Activated T-helper 17 cell treated with anti-CD3 and anti-CD28 coated beads, Interleukin-2, amount 50 U/mL, for 72 hours (primary cell): ENCODE results near the gene LRMDA. TPM values are rescaled to one million over a fixed set of nuclear protein-coding genes. Genes with fewer than 3 reads are reported as not detected.

ENCODE experiments used
- ATAC-seq: fragments of 150-1000 bp; cut with Tn5 transposase; replicated peaks from 2 replicates; pipeline ENCODE4 v1.10.0; 2021; ENCODE audit warnings: mild to moderate bottlenecking, moderate library complexity
- H3K27ac Mint-ChIP-seq: one replicate; pipeline ENCODE4 v1.8.0; 2022; ENCODE audit warnings: mixed read lengths
- H3K27me3 Mint-ChIP-seq: one replicate; pipeline ENCODE4 v1.8.0; 2022; ENCODE audit warnings: mixed read lengths
- H3K36me3 Mint-ChIP-seq: one replicate; pipeline ENCODE4 v1.8.0; 2022; ENCODE audit warnings: low read depth, mild to moderate bottlenecking, mixed read lengths
- H3K4me1 Mint-ChIP-seq: one replicate; pipeline ENCODE4 v1.8.0; 2022; ENCODE audit warnings: mixed read lengths
- H3K4me3 Mint-ChIP-seq: one replicate; pipeline ENCODE4 v1.8.0; 2022; ENCODE audit warnings: mild to moderate bottlenecking, mixed read lengths
- H3K9me3 Mint-ChIP-seq: one replicate; pipeline ENCODE4 v1.8.0; 2022; ENCODE audit warnings: mixed read lengths
- total RNA-seq, 2 donors: library from RNA; stranded (reverse); gene quantifications; one replicate each; pipeline ENCODE4 v1.2.3, GENCODE V29; 2022

LRMDA gene
- total RNA-seq, 2 donors from 2014 or later = not detected

DNA sequence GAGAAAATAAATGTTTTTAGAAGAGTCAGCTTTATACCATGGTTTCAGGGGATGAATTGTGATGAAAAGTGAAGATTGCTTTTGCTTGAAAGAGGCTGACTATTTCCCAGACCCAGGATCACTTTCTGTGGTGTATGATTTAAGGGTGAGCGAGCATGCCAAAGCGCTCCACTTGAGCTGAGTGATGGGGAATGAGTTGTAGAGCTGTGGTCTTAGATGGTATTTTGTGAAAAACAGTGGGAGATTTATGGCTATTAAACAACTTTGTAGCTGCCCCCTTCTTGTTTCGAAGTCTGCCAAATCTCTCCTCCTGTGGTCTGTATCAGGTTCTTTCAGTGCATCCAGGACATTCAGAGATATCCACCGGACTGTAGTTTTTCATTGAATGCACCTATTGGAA, 888.2 kb downstream of the LRMDA start:
- ATAC-seq = no peak
- Mint-ChIP-seq H3K27me3 (no peaks in the 10 kb centered on the region), H3K36me3 (no peaks in the 10 kb centered on the region), H3K4me3 (no peak overlapping the region), H3K9me3 (peaks cover 5% of the 10 kb centered on the region), H3K27ac (no peak overlapping the region), H3K4me1 (no peaks in the 10 kb centered on the region)

DNA sequence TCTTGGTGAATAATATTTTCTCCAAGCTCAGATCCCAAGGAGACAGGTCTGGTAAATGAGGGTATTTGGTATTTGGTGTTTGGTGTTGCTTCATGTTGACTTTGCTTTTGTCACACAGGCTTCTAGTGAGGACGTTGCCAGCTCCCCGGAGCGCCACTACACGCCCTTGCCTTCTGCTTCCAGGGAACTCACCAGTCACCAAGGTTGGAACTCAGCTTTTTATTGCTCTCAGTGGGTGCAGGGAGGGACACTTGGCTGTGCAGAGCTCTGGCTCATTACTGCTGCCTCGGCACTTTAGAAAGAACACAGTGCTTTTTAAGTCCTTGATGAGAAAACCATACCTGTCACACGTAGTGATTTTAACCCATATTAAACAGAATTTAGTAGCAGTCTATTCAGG, 892.9 kb downstream of the LRMDA start:
- H3K27ac Mint-ChIP-seq = no peak overlapping the region
- H3K4me3 Mint-ChIP-seq = no peak overlapping the region
- ATAC-seq = no peak
- H3K27me3 Mint-ChIP-seq = no peaks in the 10 kb centered on the region
- no peaks in the 10 kb centered on the region for H3K36me3 Mint-ChIP-seq
- H3K9me3 Mint-ChIP-seq = no peaks in the 10 kb centered on the region
- H3K4me1 Mint-ChIP-seq = no peaks in the 10 kb centered on the region

DNA sequence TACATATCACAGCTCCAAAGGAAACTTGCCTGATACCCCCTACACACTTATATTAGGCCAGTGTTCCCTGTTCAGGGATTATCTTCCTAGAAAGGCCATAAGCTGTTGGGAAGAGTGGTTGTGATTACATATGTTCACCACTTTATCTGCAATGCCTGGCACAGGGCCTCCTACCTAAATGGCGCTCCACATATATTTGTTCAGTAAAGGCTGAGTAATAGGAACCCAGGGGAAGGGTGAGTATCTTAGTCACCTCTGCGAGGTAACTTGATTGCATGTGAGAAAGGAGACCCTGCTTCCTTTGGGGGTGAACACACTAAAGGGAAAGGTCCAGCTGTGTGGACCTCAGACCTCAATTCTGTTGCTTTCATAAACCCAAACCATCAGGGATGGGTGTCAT, 896.0 kb downstream of the LRMDA start:
- Mint-ChIP-seq H3K4me3 (no peak overlapping the region), H3K27ac (no peak overlapping the region), H3K4me1 (no peaks in the 10 kb centered on the region)

DNA sequence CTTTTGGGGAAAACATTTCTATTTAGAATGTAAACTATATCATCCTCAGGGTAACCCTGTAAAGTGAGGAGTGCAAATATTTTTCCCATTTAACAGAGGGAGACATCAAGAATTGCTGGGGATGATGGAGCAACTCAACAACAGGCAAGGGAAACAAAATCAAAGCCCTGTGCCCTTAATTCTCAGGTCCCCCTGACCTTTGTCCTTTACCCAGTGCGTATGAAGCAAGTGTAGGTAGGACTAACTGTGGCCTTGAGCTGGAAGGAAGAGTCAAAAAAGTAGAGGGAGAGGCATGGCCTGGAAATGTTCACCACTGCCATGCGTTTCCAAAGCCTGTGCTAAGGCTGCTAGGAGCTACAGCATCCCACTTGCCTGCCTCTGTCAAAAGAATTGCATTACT, 896.9 kb downstream of the LRMDA start:
- Mint-ChIP-seq H3K4me1 (no peaks in the 10 kb centered on the region), H3K27ac (no peak overlapping the region), H3K27me3 (peaks cover 4% of the 10 kb centered on the region), H3K36me3 (no peaks in the 10 kb centered on the region), H3K4me3 (no peak overlapping the region), H3K9me3 (no peaks in the 10 kb centered on the region)
- no peak for ATAC-seq

More for the DNA sequence above, 896.0 kb downstream of the LRMDA start:
- peaks cover 4% of the 10 kb centered on the region for H3K27me3 Mint-ChIP-seq
- no peak for ATAC-seq
- no peaks in the 10 kb centered on the region for H3K36me3 Mint-ChIP-seq
- no peaks in the 10 kb centered on the region for H3K9me3 Mint-ChIP-seq

GRCh38 chr10:76329891-76330575, 898.6 kb downstream of the LRMDA start:
- H3K27me3 Mint-ChIP-seq = peaks cover 4% of the 10 kb centered on the region
- H3K36me3 Mint-ChIP-seq = no peaks in the 10 kb centered on the region
- H3K27ac Mint-ChIP-seq = no peak overlapping the region
- H3K4me1 Mint-ChIP-seq = no peaks in the 10 kb centered on the region
- H3K4me3 Mint-ChIP-seq = no peak overlapping the region
- ATAC-seq = no peak
- H3K9me3 Mint-ChIP-seq = no peaks in the 10 kb centered on the region

DNA sequence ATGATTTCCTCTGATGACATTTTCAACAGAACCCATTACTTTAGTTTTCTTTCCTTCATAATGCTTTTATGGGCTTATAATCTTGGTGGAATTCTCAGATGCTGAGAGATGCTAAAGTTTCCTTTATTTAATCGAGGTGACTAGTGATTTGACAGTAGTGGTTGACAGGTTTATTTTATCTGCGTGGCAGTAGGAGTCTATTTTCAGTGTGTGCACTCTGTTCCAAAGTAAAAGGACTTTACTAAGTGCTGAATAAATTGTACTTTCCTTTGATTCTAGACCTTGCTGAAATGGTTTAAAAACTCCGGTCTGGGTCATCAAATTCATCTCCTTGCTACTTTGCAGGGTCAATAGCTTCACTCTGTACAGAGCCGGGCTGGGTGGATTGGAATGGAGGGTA, 900.3 kb downstream of the LRMDA start:
- Mint-ChIP-seq H3K27ac (no peak overlapping the region), H3K27me3 (peaks cover 4% of the 10 kb centered on the region), H3K9me3 (no peaks in the 10 kb centered on the region), H3K4me1 (no peaks in the 10 kb centered on the region), H3K36me3 (no peaks in the 10 kb centered on the region), H3K4me3 (no peak overlapping the region)
- no peak for ATAC-seq

GRCh38 chr10:76333326-76333725, 901.9 kb downstream of the LRMDA start:
- ATAC-seq = no peak
- H3K9me3 Mint-ChIP-seq = no peaks in the 10 kb centered on the region

DNA sequence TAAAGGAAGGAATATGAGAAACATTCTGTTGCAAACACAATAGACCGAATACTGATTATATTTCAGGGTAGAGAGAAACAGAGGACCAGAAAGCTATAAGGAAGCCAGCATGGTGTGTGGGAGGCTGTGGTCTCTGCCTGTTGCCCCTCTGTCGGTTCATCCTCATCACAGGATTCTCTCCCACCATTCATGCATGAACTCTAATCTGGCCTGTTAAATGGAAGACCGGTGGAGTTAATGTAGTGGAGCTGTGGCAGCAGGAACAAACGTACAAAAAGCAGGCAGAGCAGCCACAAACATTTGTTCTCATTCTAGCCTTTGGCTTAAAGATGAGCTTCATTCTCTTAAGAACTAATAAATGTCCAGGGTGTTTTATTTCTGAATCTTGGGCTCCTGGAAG, 902.4 kb downstream of the LRMDA start:
- H3K4me3 Mint-ChIP-seq = no peak overlapping the region
- ATAC-seq = no peak
- H3K27me3 Mint-ChIP-seq = peaks cover 8% of the 10 kb centered on the region
- H3K27ac Mint-ChIP-seq = no peak overlapping the region
- no peaks in the 10 kb centered on the region for H3K9me3 Mint-ChIP-seq
- H3K4me1 Mint-ChIP-seq = no peaks in the 10 kb centered on the region
- no peaks in the 10 kb centered on the region for H3K36me3 Mint-ChIP-seq

More at GRCh38 chr10:76333326-76333725, 901.9 kb downstream of the LRMDA start:
- Mint-ChIP-seq H3K4me3 (no peak overlapping the region), H3K27ac (no peak overlapping the region), H3K27me3 (peaks cover 8% of the 10 kb centered on the region), H3K36me3 (no peaks in the 10 kb centered on the region), H3K4me1 (no peaks in the 10 kb centered on the region)

GRCh38 chr10:76334255-76334654, 902.8 kb downstream of the LRMDA start:
- no peaks in the 10 kb centered on the region for H3K36me3 Mint-ChIP-seq
- H3K27me3 Mint-ChIP-seq = peaks cover 8% of the 10 kb centered on the region
- no peaks in the 10 kb centered on the region for H3K9me3 Mint-ChIP-seq
- H3K4me3 Mint-ChIP-seq = no peak overlapping the region
- H3K4me1 Mint-ChIP-seq = no peaks in the 10 kb centered on the region
- no peak overlapping the region for H3K27ac Mint-ChIP-seq
- ATAC-seq = no peak

GRCh38 chr10:76336213-76336963, 905.0 kb downstream of the LRMDA start:
- Mint-ChIP-seq H3K27ac (no peak overlapping the region), H3K27me3 (peaks cover 8% of the 10 kb centered on the region), H3K9me3 (no peaks in the 10 kb centered on the region), H3K4me3 (no peak overlapping the region), H3K36me3 (no peaks in the 10 kb centered on the region), H3K4me1 (no peaks in the 10 kb centered on the region)
- ATAC-seq = no peak

- H3K27me3 Mint-ChIP-seq = peaks cover 4% of the 10 kb centered on the region
- no peaks in the 10 kb centered on the region for H3K36me3 Mint-ChIP-seq
- no peak for ATAC-seq
- H3K27ac Mint-ChIP-seq = no peak overlapping the region
- H3K9me3 Mint-ChIP-seq = no peaks in the 10 kb centered on the region
- no peaks in the 10 kb centered on the region for H3K4me1 Mint-ChIP-seq
- H3K4me3 Mint-ChIP-seq = no peak overlapping the region
Observed at GRCh38 chr10:76337641-76338040, 906.2 kb downstream of the LRMDA start.

DNA sequence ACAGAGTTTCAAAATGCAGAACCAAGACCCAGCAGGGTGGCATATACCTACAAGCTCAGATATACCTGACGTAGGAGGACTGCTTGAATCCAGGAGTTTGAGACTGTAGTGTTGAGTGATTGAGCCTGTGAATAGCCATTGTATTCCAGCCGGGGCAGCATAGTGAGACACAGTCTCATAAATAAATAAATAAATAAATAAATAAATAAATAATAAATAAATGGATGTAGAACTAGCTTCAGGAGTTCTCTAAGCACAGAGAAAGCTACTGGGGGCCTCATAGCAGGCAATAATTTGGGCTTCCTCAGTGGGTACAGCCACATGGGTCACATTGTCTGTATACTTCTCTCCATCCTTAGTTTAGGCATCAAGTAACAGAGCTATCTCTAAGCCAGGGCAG, 906.8 kb downstream of the LRMDA start:
- Mint-ChIP-seq H3K27me3 (peaks cover 4% of the 10 kb centered on the region), H3K4me3 (no peak overlapping the region), H3K9me3 (no peaks in the 10 kb centered on the region), H3K4me1 (no peaks in the 10 kb centered on the region), H3K27ac (no peak overlapping the region), H3K36me3 (no peaks in the 10 kb centered on the region)
- ATAC-seq = no peak

GRCh38 chr10:76341740-76342139, 910.3 kb downstream of the LRMDA start:
- H3K27ac Mint-ChIP-seq = no peak overlapping the region

DNA sequence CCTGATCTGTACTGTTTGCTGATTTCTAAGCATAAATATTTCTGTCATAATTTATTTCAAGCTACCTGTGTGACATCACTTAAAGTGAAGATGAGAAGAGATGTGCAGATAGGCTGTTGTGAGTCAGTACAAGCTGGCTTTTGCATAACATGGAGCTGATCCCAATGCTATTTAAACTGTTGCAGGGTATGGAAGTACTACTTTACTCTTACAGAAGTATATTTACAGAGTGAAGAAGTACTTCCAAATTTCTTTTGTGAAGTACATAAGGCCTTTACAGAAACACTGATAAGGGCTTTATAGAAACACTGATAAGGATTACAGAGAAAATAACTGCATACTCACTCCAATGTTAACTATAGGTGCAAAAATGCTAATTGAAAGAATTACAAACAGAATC, 911.6 kb downstream of the LRMDA start:
- no peak for ATAC-seq
- no peak overlapping the region for H3K27ac Mint-ChIP-seq
- H3K9me3 Mint-ChIP-seq = no peaks in the 10 kb centered on the region
- H3K27me3 Mint-ChIP-seq = no peaks in the 10 kb centered on the region
- no peaks in the 10 kb centered on the region for H3K36me3 Mint-ChIP-seq
- H3K4me1 Mint-ChIP-seq = no peaks in the 10 kb centered on the region
- no peak overlapping the region for H3K4me3 Mint-ChIP-seq

More at GRCh38 chr10:76341740-76342139, 910.3 kb downstream of the LRMDA start:
- H3K27me3 Mint-ChIP-seq = peaks cover 4% of the 10 kb centered on the region
- H3K4me3 Mint-ChIP-seq = no peak overlapping the region
- H3K9me3 Mint-ChIP-seq = no peaks in the 10 kb centered on the region
- no peak for ATAC-seq
- no peaks in the 10 kb centered on the region for H3K4me1 Mint-ChIP-seq
- no peaks in the 10 kb centered on the region for H3K36me3 Mint-ChIP-seq

- ATAC-seq = no peak
- no peak overlapping the region for H3K4me3 Mint-ChIP-seq
- H3K9me3 Mint-ChIP-seq = peaks cover 5% of the 10 kb centered on the region
- H3K36me3 Mint-ChIP-seq = no peaks in the 10 kb centered on the region
- no peaks in the 10 kb centered on the region for H3K4me1 Mint-ChIP-seq
- H3K27me3 Mint-ChIP-seq = no peaks in the 10 kb centered on the region
- no peak overlapping the region for H3K27ac Mint-ChIP-seq
Observed at GRCh38 chr10:76347832-76348231, 916.4 kb downstream of the LRMDA start.
